ENCODE data around the gene CYB561A3.

DNA sequence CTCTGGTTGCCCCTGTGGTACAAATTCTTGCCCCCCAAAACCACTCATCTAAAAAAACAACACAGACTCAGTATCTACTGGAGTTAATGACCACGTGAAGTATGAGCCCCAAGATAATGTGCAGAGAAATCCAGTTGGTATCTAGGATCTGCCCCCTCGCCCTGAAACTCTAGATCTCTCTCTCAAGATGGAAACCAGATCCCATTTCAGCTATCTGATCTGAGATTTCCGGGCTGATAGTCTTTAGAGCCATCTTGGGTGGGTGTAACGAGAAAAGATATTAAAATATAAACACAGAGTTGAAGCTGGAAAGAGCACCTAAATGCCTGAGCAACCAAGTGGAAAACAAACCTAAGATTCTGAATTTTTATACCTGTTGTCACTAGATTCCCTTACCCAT lies 52.5 kb downstream of the CYB561A3 start:
- TF ChIP-seq, protein P1, sequence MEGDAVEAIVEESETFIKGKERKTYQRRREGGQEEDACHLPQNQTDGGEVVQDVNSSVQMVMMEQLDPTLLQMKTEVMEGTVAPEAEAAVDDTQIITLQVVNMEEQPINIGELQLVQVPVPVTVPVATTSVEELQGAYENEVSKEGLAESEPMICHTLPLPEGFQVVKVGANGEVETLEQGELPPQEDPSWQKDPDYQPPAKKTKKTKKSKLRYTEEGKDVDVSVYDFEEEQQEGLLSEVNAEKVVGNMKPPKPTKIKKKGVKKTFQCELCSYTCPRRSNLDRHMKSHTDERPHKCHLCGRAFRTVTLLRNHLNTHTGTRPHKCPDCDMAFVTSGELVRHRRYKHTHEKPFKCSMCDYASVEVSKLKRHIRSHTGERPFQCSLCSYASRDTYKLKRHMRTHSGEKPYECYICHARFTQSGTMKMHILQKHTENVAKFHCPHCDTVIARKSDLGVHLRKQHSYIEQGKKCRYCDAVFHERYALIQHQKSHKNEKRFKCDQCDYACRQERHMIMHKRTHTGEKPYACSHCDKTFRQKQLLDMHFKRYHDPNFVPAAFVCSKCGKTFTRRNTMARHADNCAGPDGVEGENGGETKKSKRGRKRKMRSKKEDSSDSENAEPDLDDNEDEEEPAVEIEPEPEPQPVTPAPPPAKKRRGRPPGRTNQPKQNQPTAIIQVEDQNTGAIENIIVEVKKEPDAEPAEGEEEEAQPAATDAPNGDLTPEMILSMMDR (IDR thresholded peaks at IDR 0.05): no peak
- TF ChIP-seq EZH2 (IDR thresholded peaks at IDR 0.05; ENCODE audit: borderline replicate concordance, insufficient read depth, low read depth, low read length, poor library complexity, severe bottlenecking): no peak

Measured in B cell (primary cell).